GM21367 (cell line): ENCODE results near the gene CENPS.
A peak's percentile ranks its signal among the peaks of the same experiment; 100 is the strongest.
"Not testable (repeated sequence)": the region's sequence is repeated elsewhere in the genome, so short reads cannot be mapped to it uniquely, and the experiment has no call there.

Experiments used
- ATAC-seq: cut with Tn5 transposase; IDR thresholded peaks from one replicate; pipeline ENCODE4 v1.9.1; 2021; ENCODE audit not compliant: unreplicated experiment

The CENPS gene

GRCh38 chr1:10430216-10431069, at the start of gene CENPS:
TSS of gene CENPS (plus strand) at chr1:10430433. CDS start at chr1:10430518, 85 bp downstream.
- peak; percentile 67 for ATAC-seq

- no peak for ATAC-seq
These were observed 49.5 kb upstream of the CENPS start for GRCh38 chr1:10380594-10381275.

GRCh38 chr1:10383630-10384029, 46.6 kb upstream of the CENPS start:
- ATAC-seq: no peak

GRCh38 chr1:10384219-10384618, 46.0 kb upstream of the CENPS start:
- ATAC-seq: no peak

GRCh38 chr1:10386761-10387676, 43.2 kb upstream of the CENPS start:
- ATAC-seq: no peak

- ATAC-seq: no peak
These were observed 42.4 kb upstream of the CENPS start for GRCh38 chr1:10387677-10388386.

- no peak for ATAC-seq
These were observed 41.9 kb upstream of the CENPS start for GRCh38 chr1:10388387-10388715.

- no peak for ATAC-seq
These were observed 40.8 kb upstream of the CENPS start for GRCh38 chr1:10389271-10389973.

GRCh38 chr1:10396870-10397269, 33.4 kb upstream of the CENPS start:
- no peak for ATAC-seq

GRCh38 chr1:10398278-10398733, 31.9 kb upstream of the CENPS start:
- ATAC-seq: no peak

GRCh38 chr1:10398734-10399443, 31.3 kb upstream of the CENPS start, which contains the start of gene PGD:
TSS of gene PGD (plus strand) at chr1:10399064. CDS start at chr1:10399118, 54 bp downstream.
- peak; percentile 92 for ATAC-seq

- no peak for ATAC-seq
These were observed 30.7 kb upstream of the CENPS start for GRCh38 chr1:10399444-10399941.

- ATAC-seq: no peak
These were observed 30.2 kb upstream of the CENPS start for GRCh38 chr1:10400013-10400412.

GRCh38 chr1:10401281-10401680, 29.0 kb upstream of the CENPS start:
- ATAC-seq: no peak

- ATAC-seq: no peak
These were observed 27.4 kb upstream of the CENPS start for GRCh38 chr1:10402729-10403274.

- ATAC-seq: no peak
These were observed 23.0 kb upstream of the CENPS start for GRCh38 chr1:10407201-10407600.

GRCh38 chr1:10415211-10415930, 14.9 kb upstream of the CENPS start:
- ATAC-seq: no peak

- ATAC-seq: not testable (repeated sequence)
These were observed 14.3 kb upstream of the CENPS start for GRCh38 chr1:10415967-10416366.
